KMS-11 (cell line): Measurements from ENCODE around the gene CRACR2B.

Experiments
- H2AFZ ChIP-seq: fragments of 200-600 bp; sonication (generic); 2 replicates; pipeline ENCODE4 v1.6.1; 2016; ENCODE audit warnings: antibody characterized with exemption, mixed run types, low read depth
- H3K27ac ChIP-seq: fragments of 200-600 bp; sonication (generic); 2 replicates; pipeline ENCODE4 v1.6.1; 2016; ENCODE audit warnings: mild to moderate bottlenecking, mixed run types
- H3K27me3 ChIP-seq: fragments of 200-600 bp; sonication (generic); 2 replicates; pipeline ENCODE4 v1.6.1; 2017; ENCODE audit warnings: mild to moderate bottlenecking, low read depth, mixed run types, moderate library complexity; ENCODE audit not compliant: insufficient read depth
- H3K36me3 ChIP-seq: fragments of 200-600 bp; sonication (generic); 2 replicates; pipeline ENCODE4 v1.6.1; 2017; ENCODE audit warnings: mild to moderate bottlenecking, mixed run types; ENCODE audit not compliant: insufficient read depth
- H3K4me1 ChIP-seq: fragments of 200-600 bp; sonication (generic); 2 replicates; pipeline ENCODE4 v1.6.1; 2016; ENCODE audit warnings: mild to moderate bottlenecking, low read depth, mixed run types; ENCODE audit not compliant: poor library complexity, severe bottlenecking
- H3K4me2 ChIP-seq: fragments of 200-600 bp; sonication (generic); 2 replicates; pipeline ENCODE4 v1.7.0; 2016; ENCODE audit warnings: mild to moderate bottlenecking, mixed run types
- H3K4me3 ChIP-seq: fragments of 200-600 bp; sonication (generic); IDR thresholded peaks from 2 replicates; pipeline ENCODE4 v1.6.1; 2017; ENCODE audit warnings: low read depth, low read length, mixed read lengths; ENCODE audit not compliant: insufficient read depth
- H3K79me2 ChIP-seq: fragments of 200-600 bp; sonication (generic); 2 replicates; pipeline ENCODE4 v1.6.1; 2016; ENCODE audit warnings: low read depth, mixed run types; ENCODE audit not compliant: insufficient read depth
- H3K9ac ChIP-seq: fragments of 200-600 bp; sonication (generic); 2 replicates; pipeline ENCODE4 v1.6.1; 2016; ENCODE audit warnings: mild to moderate bottlenecking, mixed run types
- H4K20me1 ChIP-seq: fragments of 200-600 bp; sonication (generic); 2 replicates; pipeline ENCODE4 v1.6.1; 2016; ENCODE audit warnings: mild to moderate bottlenecking, mixed run types; ENCODE audit not compliant: insufficient read depth
- TF ChIP-seq, protein P1 (sequence below): fragments of 200-600 bp; sonication (generic); conservative IDR thresholded peaks from 2 replicates; pipeline ENCODE4 v1.6.1; 2017; ENCODE audit warnings: low read depth, mild to moderate bottlenecking, antibody characterized with exemption, low read length, moderate library complexity, mixed read lengths

The CRACR2B gene

DNA sequence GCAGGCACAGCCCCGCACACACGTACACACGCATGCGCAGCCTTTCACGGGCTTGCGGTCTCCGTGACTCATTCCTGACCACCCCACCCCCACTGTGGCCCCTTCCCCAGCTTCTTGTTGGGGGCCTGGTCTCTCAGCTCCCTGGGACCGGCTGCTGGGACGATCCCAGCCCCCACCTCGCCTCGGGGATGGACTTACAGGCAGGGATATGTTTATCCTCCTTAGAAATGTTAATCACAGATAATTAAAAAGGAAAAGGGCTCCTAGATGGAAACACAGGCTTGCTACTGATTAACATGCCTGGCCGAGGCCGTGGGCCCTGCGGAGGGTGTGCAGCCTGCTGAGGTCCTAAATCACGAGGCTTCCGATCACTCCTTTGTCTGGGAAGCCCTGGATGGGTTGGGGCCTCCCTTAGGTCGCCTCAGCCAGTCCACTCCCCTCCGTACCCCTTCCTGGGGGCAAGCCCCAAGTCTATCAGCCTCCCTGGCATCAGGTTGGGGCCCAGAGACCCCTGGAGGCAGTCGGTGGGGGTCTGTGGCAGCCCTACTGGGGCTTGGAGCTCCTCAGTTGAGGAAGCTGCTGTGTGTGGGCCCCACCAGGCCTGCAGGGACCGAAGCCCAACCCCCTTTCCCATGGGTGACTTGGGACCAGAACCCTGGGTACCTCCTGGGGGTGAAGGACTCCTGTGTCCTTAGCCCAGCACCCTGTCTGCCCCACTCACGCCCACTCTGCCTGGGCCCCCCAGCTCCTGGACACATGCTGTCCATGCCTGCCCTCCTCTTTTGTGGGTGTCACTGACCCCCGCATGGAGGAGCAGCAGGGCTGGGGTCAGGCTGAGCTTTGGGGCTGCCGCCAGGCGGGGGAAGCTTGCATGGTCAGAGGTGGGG, 35.5 kb downstream of the CRACR2B start:
- Histone ChIP-seq H4K20me1 (no peaks in the 10 kb centered on the region), H3K79me2 (no peaks in the 10 kb centered on the region), H3K27me3 (peaks cover 4% of the 10 kb centered on the region; the same call in 1 of the 2 replicates), H3K4me2 (no peak overlapping the region), H3K36me3 (no peaks in the 10 kb centered on the region), H2AFZ (no peak overlapping the region), H3K9ac (no peak overlapping the region), H3K27ac (no peak overlapping the region), H3K4me1 (peaks cover 20% of the 10 kb centered on the region), H3K4me3 (no peak overlapping the region)
- TF ChIP-seq, protein P1, sequence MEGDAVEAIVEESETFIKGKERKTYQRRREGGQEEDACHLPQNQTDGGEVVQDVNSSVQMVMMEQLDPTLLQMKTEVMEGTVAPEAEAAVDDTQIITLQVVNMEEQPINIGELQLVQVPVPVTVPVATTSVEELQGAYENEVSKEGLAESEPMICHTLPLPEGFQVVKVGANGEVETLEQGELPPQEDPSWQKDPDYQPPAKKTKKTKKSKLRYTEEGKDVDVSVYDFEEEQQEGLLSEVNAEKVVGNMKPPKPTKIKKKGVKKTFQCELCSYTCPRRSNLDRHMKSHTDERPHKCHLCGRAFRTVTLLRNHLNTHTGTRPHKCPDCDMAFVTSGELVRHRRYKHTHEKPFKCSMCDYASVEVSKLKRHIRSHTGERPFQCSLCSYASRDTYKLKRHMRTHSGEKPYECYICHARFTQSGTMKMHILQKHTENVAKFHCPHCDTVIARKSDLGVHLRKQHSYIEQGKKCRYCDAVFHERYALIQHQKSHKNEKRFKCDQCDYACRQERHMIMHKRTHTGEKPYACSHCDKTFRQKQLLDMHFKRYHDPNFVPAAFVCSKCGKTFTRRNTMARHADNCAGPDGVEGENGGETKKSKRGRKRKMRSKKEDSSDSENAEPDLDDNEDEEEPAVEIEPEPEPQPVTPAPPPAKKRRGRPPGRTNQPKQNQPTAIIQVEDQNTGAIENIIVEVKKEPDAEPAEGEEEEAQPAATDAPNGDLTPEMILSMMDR, result no peak

DNA sequence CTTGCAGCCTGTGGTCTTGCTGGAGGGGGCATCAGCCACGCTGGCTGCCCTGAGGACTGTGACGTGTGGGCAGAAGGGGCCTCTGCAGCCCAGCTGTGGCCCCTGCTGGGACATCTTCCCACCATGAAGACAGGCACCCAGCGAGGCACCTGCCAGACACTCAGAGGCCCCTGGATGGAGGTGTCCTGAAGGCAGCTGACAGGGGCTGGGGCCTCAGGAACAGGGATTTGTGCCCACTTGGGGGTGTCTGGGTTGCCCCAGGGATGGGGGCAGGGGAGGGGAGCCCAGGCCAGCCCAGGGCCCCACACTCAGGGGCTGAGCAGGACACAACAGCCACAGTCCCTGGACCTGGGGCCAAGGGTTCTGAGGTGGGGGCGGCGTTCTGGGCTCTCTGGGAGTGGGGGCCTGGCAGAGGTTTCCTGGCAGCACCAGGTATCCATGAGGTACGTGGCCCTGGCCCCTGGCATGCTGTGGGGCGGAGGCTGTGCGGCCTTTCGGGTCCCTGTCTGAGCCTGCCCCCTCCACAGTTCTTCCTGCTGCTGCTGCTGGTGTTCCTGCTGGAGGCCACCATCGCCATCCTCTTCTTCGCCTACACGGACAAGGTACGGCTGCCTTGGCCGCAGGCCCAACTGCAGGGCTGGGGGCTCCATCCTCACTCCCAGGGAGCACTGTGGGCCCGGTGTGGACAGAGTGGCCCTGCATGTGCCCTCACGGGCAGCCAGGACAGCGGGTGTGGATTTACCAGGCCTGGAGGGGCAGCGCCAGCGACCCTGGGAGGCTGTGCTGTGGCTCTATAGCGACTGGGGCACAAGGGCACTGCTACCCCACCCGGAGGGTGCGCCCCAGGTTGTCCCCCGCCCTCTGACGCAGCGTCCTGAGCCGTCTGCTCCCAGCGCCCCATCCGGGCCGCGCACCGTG, 36.5 kb downstream of the CRACR2B start:
- Histone ChIP-seq H3K4me3 (no peak overlapping the region), H3K4me1 (peaks cover 20% of the 10 kb centered on the region), H4K20me1 (no peaks in the 10 kb centered on the region), H3K27ac (no peak overlapping the region), H3K4me2 (no peak overlapping the region), H3K79me2 (no peaks in the 10 kb centered on the region), H3K27me3 (peaks cover 4% of the 10 kb centered on the region; the same call in 1 of the 2 replicates), H2AFZ (no peak overlapping the region), H3K36me3 (no peaks in the 10 kb centered on the region), H3K9ac (no peak overlapping the region)
- TF ChIP-seq, protein P1, result no peak

DNA sequence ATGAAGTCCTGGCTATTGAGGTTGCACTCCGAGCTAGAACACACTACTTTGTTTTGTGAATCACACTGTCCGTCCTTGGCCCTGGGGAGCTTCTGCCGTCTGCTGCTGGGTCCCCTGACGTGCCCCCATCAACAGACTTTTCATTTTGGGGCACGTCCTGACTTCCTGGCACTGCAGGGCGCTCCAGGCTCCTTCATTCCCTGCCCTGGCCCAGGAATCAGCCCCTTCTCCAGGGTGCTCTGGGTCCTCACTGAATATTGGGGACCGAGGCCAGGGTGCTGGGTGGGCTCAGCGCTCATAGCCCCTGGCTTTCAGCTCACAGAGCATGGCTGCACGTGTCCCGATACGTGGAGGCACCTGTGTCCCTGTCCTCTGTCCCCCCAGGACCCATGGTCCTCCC, 37.2 kb downstream of the CRACR2B start:
- Histone ChIP-seq H4K20me1 (no peaks in the 10 kb centered on the region), H2AFZ (no peak overlapping the region), H3K4me3 (no peak overlapping the region), H3K79me2 (no peaks in the 10 kb centered on the region), H3K36me3 (no peaks in the 10 kb centered on the region), H3K27me3 (peaks cover 4% of the 10 kb centered on the region; the same call in 1 of the 2 replicates), H3K4me1 (peaks cover 15% of the 10 kb centered on the region), H3K9ac (no peak overlapping the region), H3K27ac (no peak overlapping the region), H3K4me2 (no peak overlapping the region)
- TF ChIP-seq, protein P1, result no peak

DNA sequence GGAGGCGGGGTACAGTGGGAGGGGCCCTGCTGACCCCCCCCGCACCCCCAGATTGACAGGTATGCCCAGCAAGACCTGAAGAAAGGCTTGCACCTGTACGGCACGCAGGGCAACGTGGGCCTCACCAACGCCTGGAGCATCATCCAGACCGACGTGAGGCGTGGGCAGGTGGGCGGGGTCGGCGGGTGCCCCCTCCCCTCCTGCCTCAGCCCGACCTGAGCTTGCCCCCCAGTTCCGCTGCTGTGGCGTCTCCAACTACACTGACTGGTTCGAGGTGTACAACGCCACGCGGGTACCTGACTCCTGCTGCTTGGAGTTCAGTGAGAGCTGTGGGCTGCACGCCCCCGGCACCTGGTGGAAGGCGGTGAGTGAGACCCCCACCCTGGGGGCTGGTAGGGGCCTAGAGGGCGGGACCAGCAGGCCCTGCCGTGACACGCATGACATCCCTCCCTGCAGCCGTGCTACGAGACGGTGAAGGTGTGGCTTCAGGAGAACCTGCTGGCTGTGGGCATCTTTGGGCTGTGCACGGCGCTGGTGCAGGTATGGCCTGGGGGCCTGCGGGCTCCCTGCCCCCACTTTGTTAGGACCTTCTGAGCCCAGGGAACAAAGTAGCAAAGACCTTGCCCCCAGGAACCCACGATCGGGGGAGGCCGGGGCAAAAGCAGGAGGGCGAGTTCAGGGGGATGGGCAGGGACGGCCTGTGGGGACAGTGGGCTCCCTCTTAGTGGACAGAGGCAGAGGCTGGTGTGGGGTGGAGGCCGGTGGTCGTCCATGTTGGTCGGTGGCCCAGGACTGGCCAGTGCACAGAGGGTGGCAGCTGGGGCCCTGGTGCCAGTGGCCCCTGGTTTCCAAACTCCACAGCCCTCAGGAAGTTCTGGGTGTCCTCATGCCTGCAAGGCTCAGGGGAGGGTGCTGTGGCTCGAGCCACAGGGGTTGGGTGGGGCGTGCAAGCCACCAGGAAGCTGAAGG, 38.0 kb downstream of the CRACR2B start:
- H3K27ac ChIP-seq, result no peak overlapping the region
- TF ChIP-seq, protein P1, result no peak
- no peaks in the 10 kb centered on the region for H3K79me2 ChIP-seq
- H3K4me3 ChIP-seq, result no peak overlapping the region
- H3K36me3 ChIP-seq, result no peaks in the 10 kb centered on the region
- H3K27me3 ChIP-seq, result peaks cover 4% of the 10 kb centered on the region; the same call in 1 of the 2 replicates
- no peak overlapping the region for H3K4me2 ChIP-seq
- no peak overlapping the region for H2AFZ ChIP-seq
- H3K4me1 ChIP-seq, result peaks cover 6% of the 10 kb centered on the region
- H3K9ac ChIP-seq, result no peak overlapping the region
- H4K20me1 ChIP-seq, result no peaks in the 10 kb centered on the region
